NCI-H1417 (cell line): ENCODE data around the gene IFITM5.
A peak's percentile ranks its signal among the peaks of the same experiment; 100 is the strongest.

Experiments used
- DNase-seq, 3 experiments: peaks; one replicate each; lab custom pipeline; 2025; lab: John Stamatoyannopoulos, UW

Gene IFITM5

DNA sequence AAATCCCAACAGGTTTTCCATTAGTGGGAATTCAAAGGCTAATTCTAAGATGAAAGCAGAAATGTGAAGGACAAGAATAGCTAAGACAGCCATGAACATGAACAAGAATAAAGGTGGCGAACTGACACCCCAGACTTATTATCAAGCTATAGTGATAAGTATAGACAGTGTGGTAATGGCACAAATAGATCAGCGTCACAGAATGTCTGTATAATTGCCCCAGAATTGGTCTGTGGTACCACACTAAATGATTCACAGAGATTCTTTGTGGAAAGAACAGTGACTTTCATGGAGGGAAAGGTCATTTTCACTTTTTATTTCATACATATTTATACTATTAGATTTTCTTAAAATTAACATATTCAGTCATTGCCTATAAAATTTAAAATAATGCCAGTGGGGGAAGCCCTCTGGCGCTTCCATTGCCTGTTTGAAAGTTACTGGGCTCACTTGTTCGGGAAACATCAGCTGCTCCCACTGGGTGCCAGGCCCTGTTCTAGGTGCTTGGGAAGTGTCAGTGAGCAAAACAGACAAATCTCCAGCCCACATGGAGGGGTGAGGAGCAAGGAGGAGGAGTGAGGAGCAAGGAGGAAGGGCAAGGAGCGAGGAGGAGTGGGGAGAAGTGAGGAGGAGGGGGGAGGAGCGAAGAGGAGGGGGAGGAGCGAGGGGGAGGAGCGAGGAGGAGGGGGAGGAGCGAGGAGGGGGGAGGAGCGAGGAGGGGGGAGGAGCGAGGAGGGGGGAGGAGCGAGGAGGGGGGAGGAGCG, 32.5 kb downstream of the IFITM5 start:
- DNase-seq, result no peak

DNA sequence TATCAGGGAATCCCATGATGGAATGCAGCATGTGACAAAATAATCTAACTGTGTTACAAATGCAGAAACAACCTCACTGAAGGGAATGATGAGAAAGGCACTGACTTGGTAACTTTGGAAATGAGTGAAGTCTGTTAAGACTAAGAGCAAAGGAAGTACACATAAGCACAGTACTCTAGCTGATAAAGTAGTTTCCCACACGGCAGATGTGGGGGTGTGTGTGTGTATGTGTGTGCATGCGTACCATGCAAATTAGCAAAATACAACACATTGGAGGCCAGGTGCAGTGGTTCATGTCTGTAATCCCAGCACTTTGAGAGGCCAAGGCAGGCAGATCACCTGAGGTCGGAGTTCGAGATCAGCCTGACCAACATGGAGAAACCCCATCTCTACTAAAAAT, 37.7 kb downstream of the IFITM5 start:
- DNase-seq, result no peak

DNA sequence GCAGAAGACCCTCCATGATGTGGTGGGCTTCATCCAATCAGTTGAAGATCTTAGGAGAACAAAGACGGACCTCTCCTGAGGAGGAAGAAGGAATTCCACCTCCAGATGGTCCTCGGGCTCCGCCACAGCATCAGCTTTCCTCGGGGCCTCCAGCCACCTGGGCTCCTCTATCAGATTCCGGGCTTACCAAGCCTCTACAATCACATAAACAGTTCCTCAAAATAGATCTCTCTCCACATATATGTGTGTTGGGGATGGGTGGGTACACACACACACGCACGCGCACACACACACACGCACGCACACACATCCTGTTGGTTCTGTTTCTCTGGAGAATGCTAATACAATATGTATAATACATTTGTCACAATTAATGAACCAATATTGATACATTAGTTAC, 39.9 kb downstream of the IFITM5 start:
- no peak for DNase-seq

DNA sequence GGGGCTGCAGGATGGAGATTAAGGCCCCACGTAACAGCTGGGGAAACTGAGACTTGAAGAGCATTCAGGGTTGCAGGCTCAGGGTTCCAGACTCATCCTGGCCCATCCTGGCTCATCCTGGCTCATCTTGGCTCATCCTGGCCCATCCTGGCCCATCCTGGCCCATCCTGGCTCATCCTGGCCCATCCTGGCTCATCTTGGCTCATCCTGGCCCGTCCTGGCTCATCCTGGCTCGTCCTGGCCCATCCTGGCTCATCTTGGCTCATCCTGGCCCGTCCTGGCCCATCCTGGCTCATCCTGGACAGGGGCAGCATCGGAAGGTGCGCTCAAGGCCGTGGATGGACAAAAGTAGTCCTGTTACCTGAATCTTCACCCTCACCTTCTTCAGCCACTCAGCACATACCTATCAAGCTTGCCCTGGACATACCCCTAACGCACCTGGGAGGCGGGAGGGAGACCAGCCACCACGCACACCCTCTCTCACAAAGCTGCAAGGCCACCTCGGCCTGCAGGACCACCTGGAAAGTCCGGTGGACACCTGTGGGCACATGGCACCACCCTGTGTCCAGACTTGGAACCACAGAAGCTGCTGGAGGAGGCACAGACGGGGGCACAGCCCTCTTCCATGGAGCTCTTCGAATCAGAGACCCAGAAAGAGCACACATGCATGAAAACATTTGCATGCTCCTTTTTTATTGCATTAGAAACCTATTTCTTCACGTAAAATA, 41.4 kb downstream of the IFITM5 start:
- DNase-seq, result no peak

DNA sequence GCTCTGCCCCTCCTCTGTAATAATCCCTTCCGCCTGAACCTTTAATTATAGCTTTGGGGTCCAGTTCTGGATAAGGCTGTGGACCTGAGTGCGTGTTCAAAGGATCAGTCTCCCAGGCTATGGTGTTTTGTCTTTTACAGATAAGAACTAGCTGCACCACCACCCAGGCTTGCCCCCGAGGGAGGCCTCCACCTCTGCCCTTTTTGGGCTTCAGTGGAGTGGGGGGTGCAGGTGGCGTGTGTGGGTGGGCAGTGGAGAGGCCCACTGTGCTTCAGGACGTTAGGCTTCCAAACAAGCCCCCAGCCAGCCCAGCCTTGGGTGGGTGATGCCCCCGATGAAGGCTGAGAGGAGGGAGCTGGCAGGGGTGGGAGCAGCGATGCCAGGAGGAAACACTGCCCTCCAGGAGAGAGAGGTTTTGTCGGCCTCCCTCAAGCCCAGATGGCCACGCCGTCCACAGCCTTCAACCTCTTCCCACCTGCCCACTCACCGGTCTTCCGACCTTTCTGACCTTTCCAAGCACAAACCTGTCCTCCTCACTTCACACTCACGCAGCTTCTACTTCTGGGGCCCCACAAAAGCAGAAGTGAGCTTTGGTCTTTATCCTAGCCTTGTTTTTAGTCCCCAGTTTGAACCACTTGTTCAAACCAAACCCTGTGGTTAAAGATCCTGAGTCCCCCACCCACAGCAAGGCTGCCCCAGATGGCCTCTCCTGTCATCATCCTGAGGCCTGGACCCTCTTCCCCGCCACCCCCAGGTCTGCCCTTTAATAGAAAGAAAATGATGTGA, 42.2 kb downstream of the IFITM5 start:
- DNase-seq, result no peak

DNA sequence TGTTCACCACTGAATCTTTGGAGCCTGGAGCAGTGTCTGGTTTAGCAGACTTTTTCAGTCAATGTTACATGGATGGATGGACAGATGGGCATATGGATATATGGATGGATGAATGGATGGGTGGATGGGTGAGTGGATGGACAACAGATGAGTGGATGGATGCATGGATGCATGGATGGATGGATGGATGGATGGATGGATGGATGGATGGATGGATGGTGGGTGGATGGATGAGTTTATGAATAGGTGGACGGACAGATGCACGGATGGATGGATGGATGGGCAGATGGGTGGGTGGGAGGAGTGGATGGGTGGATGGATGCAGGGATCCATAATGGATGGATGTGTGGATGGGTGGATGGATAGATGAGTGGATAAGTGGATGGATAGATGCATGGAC, 43.5 kb downstream of the IFITM5 start:
- no peak for DNase-seq

DNA sequence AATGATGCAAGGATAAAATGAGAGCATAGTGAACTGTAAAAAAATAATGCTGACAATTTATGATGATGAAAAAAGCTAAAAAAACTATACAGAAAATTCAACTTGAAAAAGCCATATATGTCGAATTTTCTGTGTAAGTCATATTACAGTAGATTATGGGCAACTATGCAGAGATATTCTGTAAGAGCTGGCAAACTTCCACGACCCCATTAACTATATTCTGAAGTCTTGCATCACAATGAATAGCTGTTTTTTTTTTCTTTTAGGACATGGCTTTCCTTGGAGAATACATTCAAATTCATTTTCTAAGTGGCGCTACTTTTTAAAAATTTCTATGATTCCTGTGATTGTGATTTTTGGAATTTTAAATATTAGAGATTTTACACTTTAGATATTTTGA, 44.1 kb downstream of the IFITM5 start:
- no peak for DNase-seq

DNA sequence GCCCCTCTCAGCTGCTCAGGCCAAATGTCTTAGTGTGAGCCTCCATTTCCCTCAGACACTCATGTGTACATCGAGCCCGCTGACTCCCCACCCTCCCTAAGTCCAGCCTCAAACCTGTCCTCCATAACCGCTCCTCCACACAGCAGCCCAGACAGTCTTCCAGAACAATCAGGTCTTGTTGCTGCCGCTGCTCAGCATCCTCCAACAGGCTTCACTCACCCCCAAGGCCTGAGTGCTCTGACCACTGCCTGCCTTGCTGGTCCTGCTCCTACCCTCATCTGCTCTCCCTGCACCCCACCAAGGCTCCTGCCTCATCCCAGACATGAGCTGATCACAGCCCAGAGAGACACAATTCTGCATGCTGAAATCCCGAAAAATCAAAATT, 45.4 kb downstream of the IFITM5 start:
- no peak for DNase-seq

DNA sequence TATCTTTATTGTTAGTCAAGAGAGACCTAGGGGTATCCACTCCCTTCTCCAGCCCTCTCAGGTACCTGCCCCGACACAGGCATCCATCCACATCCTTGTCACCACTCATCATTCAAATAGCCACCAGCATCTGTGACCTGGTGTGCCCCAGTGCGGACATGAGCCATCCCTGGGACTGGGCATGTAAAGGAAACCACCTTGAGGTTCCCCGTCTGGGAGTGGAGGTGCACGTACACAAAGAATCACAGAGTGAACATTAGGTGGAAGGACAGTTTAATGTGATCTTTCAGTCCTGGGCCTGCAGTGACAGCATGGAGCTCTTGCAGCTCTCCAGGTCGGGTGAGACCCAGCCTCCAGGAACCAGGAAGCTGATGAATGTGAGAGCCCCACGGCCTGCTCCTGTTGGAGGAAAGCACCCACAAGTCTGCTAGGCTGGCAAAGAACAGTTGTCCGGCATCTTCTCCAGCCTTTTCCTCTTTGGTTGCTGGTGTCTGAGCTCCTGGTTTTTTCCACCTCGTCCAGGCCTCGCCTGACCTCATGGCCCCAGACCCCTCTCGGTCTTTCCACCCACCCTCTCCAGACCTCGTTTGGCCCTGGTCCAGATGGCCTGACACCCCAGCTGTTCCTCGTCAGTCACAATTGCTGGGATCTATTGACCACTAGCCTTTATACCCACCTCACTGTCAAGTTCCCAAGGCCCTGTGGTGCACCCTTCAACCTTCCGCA, 46.0 kb downstream of the IFITM5 start:
- no peak for DNase-seq

DNA sequence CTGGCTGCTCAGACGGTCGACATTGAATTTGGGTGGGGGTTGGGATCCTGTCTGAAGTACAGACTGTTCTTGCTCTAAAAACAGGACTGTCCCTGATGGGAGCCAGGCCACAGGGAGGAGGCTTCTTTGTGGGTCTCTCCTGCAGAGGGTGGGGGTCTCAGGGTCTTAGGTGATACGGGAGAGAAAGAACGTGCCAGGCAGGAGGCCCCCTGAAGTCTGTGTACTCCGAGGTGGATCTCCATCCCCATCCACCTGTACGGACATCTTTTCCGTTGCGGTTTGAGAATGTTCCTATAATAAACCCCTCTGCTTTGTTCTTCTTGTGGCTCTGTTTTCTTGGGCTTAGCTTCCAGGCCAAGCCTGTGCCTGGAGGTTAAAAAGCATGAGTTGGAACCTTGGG, 46.7 kb downstream of the IFITM5 start:
- no peak for DNase-seq

DNA sequence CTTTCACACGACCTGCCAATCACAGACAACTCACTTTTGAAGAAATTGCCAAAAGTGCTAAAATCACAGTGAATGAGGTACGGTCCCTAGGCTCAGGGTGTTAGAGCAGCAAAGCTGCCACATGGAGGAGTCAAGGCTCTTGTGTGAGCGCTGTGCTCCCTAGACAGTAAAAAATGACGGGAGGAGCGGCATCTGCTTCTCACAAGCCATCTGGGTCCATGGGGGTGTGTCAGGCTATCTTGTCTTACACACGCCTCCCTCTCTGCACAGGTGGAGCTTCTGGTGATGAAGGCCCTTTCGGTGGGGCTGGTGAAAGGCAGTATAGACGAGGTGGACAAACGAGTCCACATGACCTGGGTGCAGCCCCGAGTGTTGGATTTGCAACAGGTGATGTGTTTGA, 47.8 kb downstream of the IFITM5 start:
- DNase-seq, result no peak

DNA sequence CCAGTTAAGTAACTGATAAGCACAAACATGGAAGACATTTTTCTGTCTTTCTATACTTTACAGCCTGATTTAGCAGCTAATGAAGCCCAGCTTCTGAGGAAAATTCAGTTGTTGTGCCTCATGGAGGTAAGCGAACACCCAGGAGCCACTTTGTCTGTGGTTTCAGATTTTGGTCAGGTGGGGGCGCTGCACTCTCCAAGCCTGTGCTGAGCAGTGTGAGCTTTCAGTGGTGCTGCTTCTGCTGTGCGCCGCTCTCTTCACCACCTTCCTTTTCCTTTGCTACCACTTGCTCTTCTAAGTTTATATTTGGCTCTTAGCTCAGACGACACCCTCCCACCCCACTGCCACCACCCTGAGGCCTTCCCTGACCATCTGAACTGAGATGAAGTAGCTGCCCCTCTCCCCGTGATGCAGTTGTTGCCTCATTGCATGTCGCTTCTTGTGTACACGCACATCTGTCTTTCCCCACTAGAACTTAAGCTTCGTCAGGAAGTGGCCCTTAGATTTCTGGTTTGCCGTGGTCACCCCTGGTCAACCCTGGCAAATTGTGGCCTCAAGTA, 48.5 kb downstream of the IFITM5 start:
- peak in 2 of 3 experiments; percentile 8 to 15 for DNase-seq

DNA sequence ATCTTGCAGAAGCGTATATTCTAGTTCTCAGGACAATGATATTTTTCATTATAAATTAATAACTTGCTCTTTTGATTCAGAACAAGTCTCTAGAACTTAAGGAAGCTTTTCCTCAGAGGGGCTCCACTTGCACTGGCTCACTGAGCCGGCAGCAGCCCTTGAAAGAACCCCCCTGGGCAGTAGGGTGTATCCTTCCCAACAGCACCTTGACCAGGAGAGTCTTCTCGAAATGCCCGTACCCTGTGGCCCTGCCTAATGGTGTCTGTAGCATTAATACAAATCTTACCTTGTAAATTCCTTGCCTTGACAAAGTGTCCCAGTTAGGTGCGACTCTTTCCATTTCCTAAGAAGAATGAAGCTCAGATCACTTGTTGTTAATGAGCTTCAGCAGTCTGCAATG, 49.1 kb downstream of the IFITM5 start:
- DNase-seq, result no peak

DNA sequence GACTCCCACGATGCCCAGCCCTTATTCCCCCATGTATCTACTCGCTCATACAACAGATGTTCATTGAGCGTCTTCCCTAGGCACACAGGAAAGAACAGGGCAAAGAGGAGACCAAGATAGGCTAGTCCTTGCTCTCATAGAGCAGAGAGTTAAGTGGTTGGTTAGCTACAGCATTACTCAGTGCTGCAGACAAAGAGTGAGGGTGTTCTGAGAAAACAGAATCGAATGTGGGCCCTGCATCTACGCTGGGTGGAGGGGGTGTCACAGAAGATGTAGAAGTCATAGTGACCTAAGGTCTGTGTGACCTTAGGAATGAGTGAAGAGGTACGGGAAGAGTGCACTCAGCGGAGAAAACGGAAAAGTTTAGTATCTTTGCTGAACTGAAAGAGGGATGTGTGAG, 50.3 kb downstream of the IFITM5 start:
- DNase-seq, result no peak
